CD4-positive, alpha-beta T cell (primary cell): ENCODE data around the gene NDUFA8. TPM values are rescaled to one million over a fixed set of nuclear protein-coding genes. Genes with fewer than 3 reads are reported as not detected.

Source experiments
- ATAC-seq: fragments of 200-7000 bp; cut with Tn5 transposase; one replicate; pipeline ENCODE4 v1.10.0; 2022; ENCODE audit warnings: mild to moderate bottlenecking; ENCODE audit not compliant: poor library complexity
- CTCF ChIA-PET: fragments of 350-600 bp; sonication (Branson Sonifier 250); formaldehyde crosslinking; loops from one replicate; lab custom pipeline; 2021; ENCODE audit warnings: antibody characterized with exemption, inconsistent platforms; lab: Charles Lee
- POLR2A ChIA-PET: fragments of 350-600 bp; sonication (Branson Sonifier 250); formaldehyde crosslinking; loops from one replicate; lab custom pipeline; 2021; ENCODE audit warnings: antibody characterized with exemption, inconsistent platforms; lab: Charles Lee
- DNase-seq, 14 experiments: peaks; one replicate each; pipeline ENCODE4 v3.0.0-alpha.2; 2013 to 2020; ENCODE audit warnings: mixed read lengths in 2 of 14
- H3K27ac ChIP-seq, 2 donors: one replicate each; pipeline versions ENCODE4 v1.5.1 to v1.7.0; 2013; ENCODE audit warnings: low read length in 2 of 2, low read depth in 1 of 2, mild to moderate bottlenecking in 1 of 2
- H3K27me3 ChIP-seq, 2 experiments: 1 replicate in 1 of 2; 2 replicates in 1 of 2; pipeline versions ENCODE4 v1.6.1 to v1.7.0; 2013; ENCODE audit warnings: low read length in 2 of 2, control low read depth in 1 of 2, mild to moderate bottlenecking in 1 of 2, moderate library complexity in 1 of 2; ENCODE audit not compliant: insufficient read depth in 2 of 2, control insufficient read depth in 1 of 2
- H3K36me3 ChIP-seq: one replicate; pipeline ENCODE4 v1.6.1; 2013; ENCODE audit warnings: low read length, control low read depth; ENCODE audit not compliant: insufficient read depth
- H3K4me1 ChIP-seq: one replicate; pipeline ENCODE4 v1.6.1; 2013; ENCODE audit warnings: low read length, control low read depth; ENCODE audit not compliant: insufficient read depth
- H3K4me3 ChIP-seq: one replicate; pipeline ENCODE4 v1.5.1; 2013; ENCODE audit warnings: mild to moderate bottlenecking, low read length, moderate library complexity
- H3K9me3 ChIP-seq, 2 experiments: 1 replicate in 1 of 2; 2 replicates in 1 of 2; pipeline versions ENCODE4 v1.6.1 to v1.7.0; 2013; ENCODE audit warnings: low read length in 2 of 2, mild to moderate bottlenecking in 2 of 2, control low read depth in 1 of 2, moderate library complexity in 1 of 2; ENCODE audit not compliant: control insufficient read depth in 1 of 2, insufficient read depth in 1 of 2
- H3K27ac Mint-ChIP-seq: one replicate; pipeline ENCODE4 v1.8.0; 2020; ENCODE audit warnings: mixed read lengths
- H3K27me3 Mint-ChIP-seq: one replicate; pipeline ENCODE4 v1.8.0; 2021; ENCODE audit warnings: mixed read lengths
- H3K36me3 Mint-ChIP-seq: one replicate; pipeline ENCODE4 v1.8.0; 2021; ENCODE audit warnings: low read depth, mixed read lengths
- H3K4me1 Mint-ChIP-seq: one replicate; pipeline ENCODE4 v1.8.0; 2021; ENCODE audit warnings: low read depth, mixed read lengths
- H3K4me3 Mint-ChIP-seq: one replicate; pipeline ENCODE4 v1.8.0; 2020; ENCODE audit warnings: mild to moderate bottlenecking, mixed read lengths
- H3K9me3 Mint-ChIP-seq: one replicate; pipeline ENCODE4 v1.8.0; 2020; ENCODE audit warnings: mixed read lengths
- CTCF ChIP-seq: fragments of 200-600 bp; IDR thresholded peaks from one replicate; pipeline ENCODE4 v1.8.0; 2022; ENCODE audit warnings: antibody characterized with exemption, mild to moderate bottlenecking
- intact Hi-C, 2 experiments: fragments of 100-400 bp; cut with DNase I in 1 of 2; cut with micrococcal nuclease in 1 of 2; formaldehyde crosslinking; loops; one replicate each; pipeline versions ENCODE4 v1.15.1 to v1.9.0; 2023 to 2025; cut with DNase I, micrococcal nuclease
- total RNA-seq, 174 experiments: library from RNA in 2 of 174; stranded (reverse) in 2 of 174; gene quantifications; one replicate each; pipeline ENCODE4 v1.2.3 and lab custom pipeline; 2021 to 2026

NDUFA8 gene
- total RNA-seq, 2 experiments from 2014 or later = 4.5 to 5.0 TPM

GRCh38 chr9:122197882-122198281 is 38.3 kb upstream of the NDUFA8 start:
- intact Hi-C loops = no loop called here
- H3K27ac ChIP-seq = no peak overlapping the region
- DNase-seq (no peak), ATAC-seq (no peak)
- H3K4me3 Mint-ChIP-seq = no peak overlapping the region
- POLR2A ChIA-PET = no interaction called here
- CTCF ChIA-PET = no interaction called here
- H3K27ac Mint-ChIP-seq = no peak overlapping the region
- no peaks in the 10 kb centered on the region for H3K9me3 Mint-ChIP-seq
- H3K9me3 ChIP-seq = no peaks in the 10 kb centered on the region
- no peaks in the 10 kb centered on the region for H3K4me1 Mint-ChIP-seq
- no peaks in the 10 kb centered on the region for H3K36me3 Mint-ChIP-seq
- no peak for TF ChIP-seq CTCF
- H3K27me3 ChIP-seq = peaks cover 0 to 3% of the 10 kb centered on the region in 2 experiments
- H3K4me1 ChIP-seq = no peaks in the 10 kb centered on the region
- no peak overlapping the region for H3K4me3 ChIP-seq
- no peaks in the 10 kb centered on the region for H3K27me3 Mint-ChIP-seq
- H3K36me3 ChIP-seq = no peaks in the 10 kb centered on the region

GRCh38 chr9:122197426-122197825 is 37.8 kb upstream of the NDUFA8 start:
- Histone ChIP-seq H3K27me3 (peaks cover 0 to 3% of the 10 kb centered on the region in 2 experiments), H3K27ac (no peak overlapping the region), H3K4me1 (no peaks in the 10 kb centered on the region), H3K36me3 (no peaks in the 10 kb centered on the region), H3K4me3 (no peak overlapping the region), H3K9me3 (no peaks in the 10 kb centered on the region)
- no peak overlapping the region for H3K27ac Mint-ChIP-seq
- no peak overlapping the region for H3K4me3 Mint-ChIP-seq
- ATAC-seq (no peak), DNase-seq (no peak)
- no peaks in the 10 kb centered on the region for H3K4me1 Mint-ChIP-seq
- POLR2A ChIA-PET = no interaction called here
- no peaks in the 10 kb centered on the region for H3K9me3 Mint-ChIP-seq
- H3K27me3 Mint-ChIP-seq = no peaks in the 10 kb centered on the region
- intact Hi-C loops = no loop called here
- no peaks in the 10 kb centered on the region for H3K36me3 Mint-ChIP-seq
- CTCF ChIA-PET = no interaction called here
- TF ChIP-seq CTCF = no peak

- Histone ChIP-seq H3K27ac (no peak overlapping the region), H3K27me3 (peaks cover 0 to 3% of the 10 kb centered on the region in 2 experiments), H3K9me3 (no peaks in the 10 kb centered on the region), H3K4me1 (no peaks in the 10 kb centered on the region), H3K36me3 (no peaks in the 10 kb centered on the region), H3K4me3 (no peak overlapping the region)
- H3K4me3 Mint-ChIP-seq = no peak overlapping the region
- TF ChIP-seq CTCF = no peak
- intact Hi-C loops = no loop called here
- ChIA-PET CTCF (no interaction called here), POLR2A (no interaction called here)
- H3K27ac Mint-ChIP-seq = no peak overlapping the region
- ATAC-seq = no peak
- H3K4me1 Mint-ChIP-seq = no peaks in the 10 kb centered on the region
- no peaks in the 10 kb centered on the region for H3K9me3 Mint-ChIP-seq
- H3K36me3 Mint-ChIP-seq = no peaks in the 10 kb centered on the region
- H3K27me3 Mint-ChIP-seq = no peaks in the 10 kb centered on the region
- DNase-seq = no peak
Measured at GRCh38 chr9:122195875-122196274, 36.3 kb upstream of the NDUFA8 start.
